ENCODE data around the gene HOXB6.

Gene HOXB6

GRCh38 chr17:48553190-48553547, 51.6 kb downstream of the HOXB6 start:
- no peak for DNase-seq (ENCODE audit: low spot score)

- no peak for DNase-seq (ENCODE audit: low spot score)
Observed at GRCh38 chr17:48552466-48553189, 52.2 kb downstream of the HOXB6 start.

- no peak for DNase-seq (ENCODE audit: low spot score)
Observed at GRCh38 chr17:48551596-48552465, 53.0 kb downstream of the HOXB6 start.

DNA sequence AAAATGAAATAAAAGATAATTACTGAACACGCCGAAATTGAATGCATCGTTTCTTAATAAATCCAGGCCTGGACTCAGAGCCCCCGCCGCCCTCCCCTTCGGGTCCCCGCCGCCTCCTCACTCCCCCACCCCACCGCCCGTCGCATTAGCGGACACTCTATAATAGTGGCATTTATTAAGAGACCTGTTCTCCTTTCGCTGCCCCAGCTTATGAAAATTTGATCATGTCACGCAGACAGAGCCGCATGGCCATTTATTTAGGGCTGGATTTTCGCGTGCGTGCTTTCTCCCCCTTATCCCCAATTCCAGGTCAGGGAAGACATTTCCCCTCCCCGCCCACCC, 53.6 kb downstream of the HOXB6 start:
- DNase-seq (ENCODE audit: low spot score): no peak

- no peak for DNase-seq (ENCODE audit: low spot score)
Observed at GRCh38 chr17:48550502-48551213, 54.1 kb downstream of the HOXB6 start.

- DNase-seq (ENCODE audit: low spot score): no peak
Observed at GRCh38 chr17:48549914-48550501, 54.8 kb downstream of the HOXB6 start.

GRCh38 chr17:48549281-48549630, 55.5 kb downstream of the HOXB6 start:
- DNase-seq (ENCODE audit: low spot score): no peak

DNA sequence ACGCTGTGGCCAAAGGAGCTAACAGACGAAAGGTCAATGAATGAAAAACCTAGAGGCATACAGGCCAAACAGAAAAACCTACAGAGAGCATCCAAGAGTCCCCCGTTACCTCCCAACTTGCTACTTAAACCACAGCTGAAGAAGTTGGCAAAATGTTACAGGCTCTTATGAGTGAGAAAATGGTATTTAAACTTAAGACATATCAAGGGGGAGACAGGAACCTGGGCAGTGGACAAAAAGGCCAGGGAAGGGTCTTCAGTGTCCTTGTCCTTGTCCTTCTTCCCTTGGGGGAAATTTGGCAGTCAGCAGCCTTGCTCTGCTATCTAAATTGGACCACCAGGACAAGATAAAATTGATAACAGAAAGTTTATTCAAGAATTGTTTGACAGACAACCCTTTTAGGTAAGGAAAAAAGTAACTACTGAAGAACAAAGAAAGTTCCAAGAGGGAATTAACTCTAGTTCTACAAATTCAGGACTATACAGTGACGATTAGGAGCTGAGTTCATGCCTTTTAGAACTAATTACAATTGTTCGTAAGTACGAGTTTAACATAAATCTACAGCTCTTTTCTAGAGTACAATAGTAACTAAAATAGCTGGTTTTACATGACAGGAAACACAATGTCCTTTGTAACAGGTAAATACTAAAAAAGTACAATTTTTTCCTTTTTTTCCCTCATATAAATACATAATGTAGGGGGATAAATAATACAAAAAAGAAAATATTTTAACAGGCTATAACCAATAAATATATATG, 56.1 kb downstream of the HOXB6 start:
- no peak for DNase-seq (ENCODE audit: low spot score)

- no peak for DNase-seq (ENCODE audit: low spot score)
Observed at GRCh38 chr17:48547808-48548522, 56.8 kb downstream of the HOXB6 start.

DNA sequence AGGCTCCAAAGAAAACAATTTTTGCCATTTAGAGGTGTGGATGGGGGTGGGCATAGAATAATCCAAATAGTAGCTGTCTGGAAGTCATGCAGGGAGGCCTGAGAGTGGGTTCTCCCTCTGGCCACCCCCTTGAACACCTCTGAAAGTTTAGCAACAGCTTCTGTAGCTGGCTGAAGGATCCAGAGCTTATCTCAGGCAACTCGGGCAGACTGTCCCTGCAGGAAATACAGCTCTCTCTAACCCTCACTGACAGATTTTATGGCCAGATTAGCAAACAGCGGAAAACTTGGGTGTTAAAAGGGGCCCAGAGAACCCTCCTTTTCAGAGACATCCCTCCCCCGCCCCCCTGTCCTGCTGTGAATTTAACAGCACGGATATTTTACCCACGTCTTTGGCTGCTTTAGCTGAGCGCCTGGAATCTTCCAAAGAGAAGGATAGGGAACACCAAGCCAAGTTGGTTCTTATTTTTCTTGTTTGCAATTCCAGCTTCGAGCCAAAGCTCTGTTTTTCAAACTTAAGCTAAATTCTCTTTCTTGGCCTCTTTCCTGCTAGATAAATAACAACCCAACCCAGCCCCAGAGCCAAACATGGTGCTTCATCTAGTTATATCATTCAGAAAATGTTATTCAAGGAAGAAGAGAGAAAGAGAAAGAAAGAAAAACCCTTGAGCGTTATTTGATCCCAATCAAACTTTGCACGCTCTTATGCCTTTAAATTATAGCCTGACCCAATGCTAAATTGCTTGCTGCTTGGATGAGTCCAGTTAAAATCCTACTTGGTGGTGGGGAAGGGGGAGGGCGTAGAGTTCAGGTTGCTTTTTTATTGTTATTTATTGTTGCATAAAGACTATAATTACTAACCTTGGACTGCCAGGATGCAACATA, 57.6 kb downstream of the HOXB6 start:
- DNase-seq (ENCODE audit: low spot score): no peak

DNA sequence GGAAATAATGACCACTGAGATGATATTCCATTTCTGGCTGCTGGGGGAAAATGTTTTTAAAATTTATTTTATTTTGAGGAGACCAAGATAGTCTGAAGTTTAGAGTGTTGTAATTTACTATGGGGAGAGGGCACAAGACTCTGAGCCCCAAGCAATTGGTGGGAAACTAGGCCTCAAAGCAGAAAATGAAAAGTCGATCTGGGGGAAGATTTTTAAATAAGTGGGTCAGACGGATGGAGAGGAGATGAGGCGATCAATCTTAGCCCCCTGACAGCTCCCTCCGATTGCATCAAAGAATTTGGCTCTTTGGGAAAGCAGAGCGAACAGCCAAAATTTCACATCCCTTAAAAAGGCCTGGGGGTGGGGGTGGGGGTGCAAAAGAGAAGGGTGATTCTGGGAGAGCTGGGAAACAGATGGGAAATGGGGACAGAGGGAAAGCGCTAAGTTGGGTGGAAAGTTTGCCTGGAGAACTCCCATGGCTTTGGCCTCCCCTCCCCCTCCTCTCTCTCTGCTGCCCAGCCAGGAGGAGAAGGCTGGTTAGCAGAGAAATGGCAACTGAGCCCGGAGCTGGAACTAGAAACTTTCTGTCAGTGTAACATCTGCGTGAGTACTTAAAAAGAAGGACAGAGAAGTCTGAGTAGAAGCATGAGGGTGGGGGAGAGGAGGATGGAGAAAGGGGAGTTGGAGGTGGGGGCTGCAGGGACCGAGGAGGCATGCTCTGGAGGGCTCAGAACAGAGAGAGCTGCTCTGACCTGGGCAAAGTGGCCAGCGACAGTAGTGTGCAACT, 58.5 kb downstream of the HOXB6 start:
- DNase-seq (ENCODE audit: low spot score): no peak

Small RNAs within 50 kb of the gene (small RNA-seq; reads per million reads assigned to genes)
- gene MIR196A1: 0 reads per million in 2 experiments

All from SK-N-DZ (cell line).